GM12874 (cell line): ENCODE data around the gene GPRC5A.

Source experiments
- CTCF ChIP-seq: IDR thresholded peaks from 2 replicates; pipeline ENCODE4 v1.5.1; 2011; ENCODE audit warnings: low read depth, mild to moderate bottlenecking, control low read depth, low read length, moderate library complexity; ENCODE audit not compliant: insufficient read depth

GPRC5A gene

GRCh38 chr12:12939888-12940287, 48.5 kb downstream of the GPRC5A start:
- TF ChIP-seq CTCF, result no peak

DNA sequence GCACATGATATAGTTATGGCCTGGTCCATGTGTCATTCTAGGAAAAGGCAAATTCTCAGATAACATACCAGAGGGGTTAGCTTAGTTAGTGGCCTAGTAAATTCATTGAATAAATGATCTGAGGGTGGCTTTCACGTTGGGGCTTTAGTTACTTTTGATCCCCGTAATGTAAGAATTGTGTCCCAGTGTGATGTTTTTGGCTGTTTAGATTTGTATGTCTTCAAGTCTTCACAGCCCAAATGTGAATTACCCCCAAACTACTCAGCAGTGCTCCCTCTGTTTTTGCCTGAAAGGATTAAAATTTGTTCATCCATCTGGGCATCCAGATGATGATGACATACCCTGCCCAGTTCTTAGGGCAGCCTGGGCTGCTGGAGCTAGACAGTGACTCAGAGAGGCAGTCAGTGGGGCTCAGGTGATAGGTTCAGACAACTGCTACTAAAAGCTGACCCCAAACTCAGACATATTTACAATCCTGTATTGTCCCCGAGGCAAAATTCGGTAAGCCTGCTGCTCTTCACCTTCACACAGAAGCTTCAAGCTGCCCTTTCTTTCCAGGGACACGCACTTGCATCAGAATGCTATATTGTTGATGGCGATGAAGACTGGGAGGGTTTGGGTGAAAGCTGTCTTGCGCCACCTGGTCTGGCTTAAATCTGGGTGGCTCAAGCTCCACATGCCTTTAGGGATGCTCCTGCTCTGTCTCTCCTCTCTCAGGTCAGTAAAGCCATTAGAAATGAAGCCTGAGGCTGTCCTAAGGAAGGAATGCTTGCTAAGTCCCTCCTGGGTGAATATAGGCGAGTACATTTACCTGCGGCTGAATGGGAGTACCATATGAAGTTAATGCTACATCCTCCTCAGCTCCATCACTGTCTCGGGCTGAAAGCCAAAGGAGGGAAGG, 50.3 kb downstream of the GPRC5A start:
- no peak for TF ChIP-seq CTCF

GRCh38 chr12:12943586-12944260, 52.4 kb downstream of the GPRC5A start:
- TF ChIP-seq CTCF, result no peak

- no peak for TF ChIP-seq CTCF
Measured at GRCh38 chr12:12945591-12945990, 54.2 kb downstream of the GPRC5A start.

GRCh38 chr12:12946686-12947355, 55.5 kb downstream of the GPRC5A start:
- no peak for TF ChIP-seq CTCF

- TF ChIP-seq CTCF, result no peak
Measured at GRCh38 chr12:12947902-12948301, 56.5 kb downstream of the GPRC5A start.

DNA sequence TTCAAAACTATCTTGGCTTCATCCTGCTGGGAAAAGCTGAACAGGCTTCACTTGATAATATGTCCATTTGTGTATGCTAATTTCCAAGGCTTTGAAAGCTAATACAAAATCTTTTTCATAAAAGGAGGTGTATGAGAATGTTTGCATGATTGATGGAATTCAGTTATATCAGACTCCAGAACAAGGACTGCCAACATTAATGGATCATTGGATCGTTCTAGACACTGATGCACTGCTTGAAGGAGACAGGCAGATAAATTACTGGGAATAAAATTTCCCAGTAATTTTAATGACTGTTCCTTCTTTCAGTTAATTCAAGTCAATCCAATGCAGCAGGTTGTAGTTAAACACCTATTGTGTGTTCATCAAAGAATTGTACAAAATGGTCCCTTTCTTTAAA, 60.1 kb downstream of the GPRC5A start:
- no peak for TF ChIP-seq CTCF
